ENCODE measurements around the gene KLF7.

KLF7 gene

GRCh38 chr2:207117668-207118067, 48.1 kb downstream of the KLF7 start:
- Histone ChIP-seq H3K9me3 (ENCODE audit: control insufficient read depth, low read length) (no peaks in the 10 kb centered on the region), H3K4me3 (ENCODE audit: low read length) (no peak overlapping the region), H3K4me1 (ENCODE audit: control insufficient read depth, insufficient read depth, low read length) (peaks cover 38% of the 10 kb centered on the region), H3K9ac (ENCODE audit: low read length) (no peak overlapping the region), H3K27me3 (replicated peaks; ENCODE audit: control insufficient read depth, insufficient read depth, low read length) (no peaks in the 10 kb centered on the region), H3K36me3 (ENCODE audit: control insufficient read depth, insufficient read depth, low read length, severe bottlenecking) (peaks cover 27% of the 10 kb centered on the region)
- no peak for DNase-seq (ENCODE audit: low read depth)

GRCh38 chr2:207115715-207116364, 49.9 kb downstream of the KLF7 start:
- no peak overlapping the region for H3K9ac ChIP-seq (ENCODE audit: low read length)
- no peaks in the 10 kb centered on the region for H3K27me3 ChIP-seq (replicated peaks; ENCODE audit: control insufficient read depth, insufficient read depth, low read length)
- DNase-seq (ENCODE audit: low read depth), result peak; percentile 45
- peaks cover 34% of the 10 kb centered on the region for H3K36me3 ChIP-seq (ENCODE audit: control insufficient read depth, insufficient read depth, low read length, severe bottlenecking)
- H3K9me3 ChIP-seq (ENCODE audit: control insufficient read depth, low read length), result no peaks in the 10 kb centered on the region
- peak overlapping the region; percentile 47 for H3K4me3 ChIP-seq (ENCODE audit: low read length)
- H3K4me1 ChIP-seq (ENCODE audit: control insufficient read depth, insufficient read depth, low read length), result peaks cover 33% of the 10 kb centered on the region

GRCh38 chr2:207113414-207113813, 52.3 kb downstream of the KLF7 start:
- peaks cover 30% of the 10 kb centered on the region for H3K4me1 ChIP-seq (ENCODE audit: control insufficient read depth, insufficient read depth, low read length)
- H3K27me3 ChIP-seq (replicated peaks; ENCODE audit: control insufficient read depth, insufficient read depth, low read length), result no peaks in the 10 kb centered on the region
- DNase-seq (ENCODE audit: low read depth), result no peak
- H3K9me3 ChIP-seq (ENCODE audit: control insufficient read depth, low read length), result no peaks in the 10 kb centered on the region
- peaks cover 28% of the 10 kb centered on the region for H3K36me3 ChIP-seq (ENCODE audit: control insufficient read depth, insufficient read depth, low read length, severe bottlenecking)
- H3K4me3 ChIP-seq (ENCODE audit: low read length), result no peak overlapping the region
- H3K9ac ChIP-seq (ENCODE audit: low read length), result no peak overlapping the region

- Histone ChIP-seq H3K9ac (ENCODE audit: low read length) (no peak overlapping the region), H3K27me3 (replicated peaks; ENCODE audit: control insufficient read depth, insufficient read depth, low read length) (no peaks in the 10 kb centered on the region), H3K36me3 (ENCODE audit: control insufficient read depth, insufficient read depth, low read length, severe bottlenecking) (peaks cover 27% of the 10 kb centered on the region), H3K4me1 (ENCODE audit: control insufficient read depth, insufficient read depth, low read length) (peaks cover 30% of the 10 kb centered on the region), H3K9me3 (ENCODE audit: control insufficient read depth, low read length) (no peaks in the 10 kb centered on the region), H3K4me3 (ENCODE audit: low read length) (no peak overlapping the region)
- DNase-seq (ENCODE audit: low read depth), result no peak
Observed at GRCh38 chr2:207112785-207113184, 53.0 kb downstream of the KLF7 start.

GRCh38 chr2:207112383-207112782, 53.4 kb downstream of the KLF7 start:
- Histone ChIP-seq H3K4me3 (ENCODE audit: low read length) (no peak overlapping the region), H3K36me3 (ENCODE audit: control insufficient read depth, insufficient read depth, low read length, severe bottlenecking) (peaks cover 27% of the 10 kb centered on the region), H3K9me3 (ENCODE audit: control insufficient read depth, low read length) (no peaks in the 10 kb centered on the region), H3K4me1 (ENCODE audit: control insufficient read depth, insufficient read depth, low read length) (peaks cover 30% of the 10 kb centered on the region), H3K9ac (ENCODE audit: low read length) (no peak overlapping the region), H3K27me3 (replicated peaks; ENCODE audit: control insufficient read depth, insufficient read depth, low read length) (no peaks in the 10 kb centered on the region)
- DNase-seq (ENCODE audit: low read depth), result no peak

- peaks cover 30% of the 10 kb centered on the region for H3K4me1 ChIP-seq (ENCODE audit: control insufficient read depth, insufficient read depth, low read length)
- no peak overlapping the region for H3K9ac ChIP-seq (ENCODE audit: low read length)
Observed at GRCh38 chr2:207111757-207112156, 54.0 kb downstream of the KLF7 start.

GRCh38 chr2:207110715-207111114, 55.0 kb downstream of the KLF7 start:
- Histone ChIP-seq H3K4me1 (ENCODE audit: control insufficient read depth, insufficient read depth, low read length) (peaks cover 21% of the 10 kb centered on the region), H3K27me3 (replicated peaks; ENCODE audit: control insufficient read depth, insufficient read depth, low read length) (no peaks in the 10 kb centered on the region), H3K4me3 (ENCODE audit: low read length) (no peak overlapping the region), H3K36me3 (ENCODE audit: control insufficient read depth, insufficient read depth, low read length, severe bottlenecking) (peaks cover 44% of the 10 kb centered on the region), H3K9ac (ENCODE audit: low read length) (no peak overlapping the region), H3K9me3 (ENCODE audit: control insufficient read depth, low read length) (no peaks in the 10 kb centered on the region)
- no peak for DNase-seq (ENCODE audit: low read depth)

More at GRCh38 chr2:207111757-207112156, 54.0 kb downstream of the KLF7 start:
- H3K9me3 ChIP-seq (ENCODE audit: control insufficient read depth, low read length), result no peaks in the 10 kb centered on the region
- no peak for DNase-seq (ENCODE audit: low read depth)
- peaks cover 34% of the 10 kb centered on the region for H3K36me3 ChIP-seq (ENCODE audit: control insufficient read depth, insufficient read depth, low read length, severe bottlenecking)
- no peak overlapping the region for H3K4me3 ChIP-seq (ENCODE audit: low read length)
- no peaks in the 10 kb centered on the region for H3K27me3 ChIP-seq (replicated peaks; ENCODE audit: control insufficient read depth, insufficient read depth, low read length)

GRCh38 chr2:207110310-207110709, 55.4 kb downstream of the KLF7 start:
- Histone ChIP-seq H3K9me3 (ENCODE audit: control insufficient read depth, low read length) (no peaks in the 10 kb centered on the region), H3K36me3 (ENCODE audit: control insufficient read depth, insufficient read depth, low read length, severe bottlenecking) (peaks cover 48% of the 10 kb centered on the region), H3K4me1 (ENCODE audit: control insufficient read depth, insufficient read depth, low read length) (peaks cover 17% of the 10 kb centered on the region), H3K27me3 (replicated peaks; ENCODE audit: control insufficient read depth, insufficient read depth, low read length) (no peaks in the 10 kb centered on the region), H3K9ac (ENCODE audit: low read length) (no peak overlapping the region), H3K4me3 (ENCODE audit: low read length) (no peak overlapping the region)
- no peak for DNase-seq (ENCODE audit: low read depth)

GRCh38 chr2:207109768-207110167, 56.0 kb downstream of the KLF7 start:
- Histone ChIP-seq H3K36me3 (ENCODE audit: control insufficient read depth, insufficient read depth, low read length, severe bottlenecking) (peaks cover 53% of the 10 kb centered on the region), H3K27me3 (replicated peaks; ENCODE audit: control insufficient read depth, insufficient read depth, low read length) (no peaks in the 10 kb centered on the region), H3K4me3 (ENCODE audit: low read length) (no peak overlapping the region), H3K9me3 (ENCODE audit: control insufficient read depth, low read length) (no peaks in the 10 kb centered on the region), H3K9ac (ENCODE audit: low read length) (no peak overlapping the region), H3K4me1 (ENCODE audit: control insufficient read depth, insufficient read depth, low read length) (peaks cover 17% of the 10 kb centered on the region)
- DNase-seq (ENCODE audit: low read depth), result no peak

GRCh38 chr2:207108440-207108839, 57.3 kb downstream of the KLF7 start:
- H3K4me3 ChIP-seq (ENCODE audit: low read length), result no peak overlapping the region
- peaks cover 17% of the 10 kb centered on the region for H3K4me1 ChIP-seq (ENCODE audit: control insufficient read depth, insufficient read depth, low read length)
- H3K27me3 ChIP-seq (replicated peaks; ENCODE audit: control insufficient read depth, insufficient read depth, low read length), result no peaks in the 10 kb centered on the region
- H3K36me3 ChIP-seq (ENCODE audit: control insufficient read depth, insufficient read depth, low read length, severe bottlenecking), result peaks cover 64% of the 10 kb centered on the region
- H3K9ac ChIP-seq (ENCODE audit: low read length), result no peak overlapping the region
- DNase-seq (ENCODE audit: low read depth), result no peak
- H3K9me3 ChIP-seq (ENCODE audit: control insufficient read depth, low read length), result no peaks in the 10 kb centered on the region

- no peaks in the 10 kb centered on the region for H3K27me3 ChIP-seq (replicated peaks; ENCODE audit: control insufficient read depth, insufficient read depth, low read length)
- H3K4me1 ChIP-seq (ENCODE audit: control insufficient read depth, insufficient read depth, low read length), result peaks cover 14% of the 10 kb centered on the region
- no peak for DNase-seq (ENCODE audit: low read depth)
- H3K9ac ChIP-seq (ENCODE audit: low read length), result no peak overlapping the region
- peaks cover 60% of the 10 kb centered on the region for H3K36me3 ChIP-seq (ENCODE audit: control insufficient read depth, insufficient read depth, low read length, severe bottlenecking)
- no peaks in the 10 kb centered on the region for H3K9me3 ChIP-seq (ENCODE audit: control insufficient read depth, low read length)
- H3K4me3 ChIP-seq (ENCODE audit: low read length), result no peak overlapping the region
Observed at GRCh38 chr2:207107551-207107950, 58.2 kb downstream of the KLF7 start.

- no peak overlapping the region for H3K4me3 ChIP-seq (ENCODE audit: low read length)
- DNase-seq (ENCODE audit: low read depth), result no peak
- H3K4me1 ChIP-seq (ENCODE audit: control insufficient read depth, insufficient read depth, low read length), result peaks cover 10% of the 10 kb centered on the region
- H3K9me3 ChIP-seq (ENCODE audit: control insufficient read depth, low read length), result no peaks in the 10 kb centered on the region
- H3K27me3 ChIP-seq (replicated peaks; ENCODE audit: control insufficient read depth, insufficient read depth, low read length), result no peaks in the 10 kb centered on the region
- peaks cover 59% of the 10 kb centered on the region for H3K36me3 ChIP-seq (ENCODE audit: control insufficient read depth, insufficient read depth, low read length, severe bottlenecking)
- H3K9ac ChIP-seq (ENCODE audit: low read length), result no peak overlapping the region
Observed at GRCh38 chr2:207107131-207107530, 58.6 kb downstream of the KLF7 start.

Measured in adipocyte (in vitro differentiated cells).